Mesendoderm (in vitro differentiated cells): ENCODE data around the gene ETNK2.

ENCODE experiments used
- DNase-seq: peaks from one replicate; pipeline ENCODE4 v3.0.0; 2013
- H2AK5ac ChIP-seq: 2 replicates; pipeline ENCODE4 v1.6.1; 2013; ENCODE audit warnings: low read length, inconsistent platforms
- H2BK120ac ChIP-seq: 2 replicates; pipeline ENCODE4 v1.6.1; 2013; ENCODE audit warnings: low read depth, mild to moderate bottlenecking, low read length, moderate library complexity, mixed read lengths
- H2BK15ac ChIP-seq: replicated peaks from 2 replicates; pipeline ENCODE4 v1.6.1; 2013; ENCODE audit warnings: low read depth, mild to moderate bottlenecking, moderate library complexity
- H2BK5ac ChIP-seq: 2 replicates; pipeline ENCODE4 v1.6.1; 2013; ENCODE audit warnings: low read length, inconsistent platforms
- H3K18ac ChIP-seq: 2 replicates; pipeline ENCODE4 v1.6.1; 2013; ENCODE audit warnings: mild to moderate bottlenecking, low read length, mixed read lengths
- H3K23ac ChIP-seq: one replicate; pipeline ENCODE4 v1.6.1; 2013; ENCODE audit warnings: low read length
- H3K27ac ChIP-seq: 2 replicates; pipeline ENCODE4 v1.5.1; 2013; ENCODE audit warnings: low read depth, mild to moderate bottlenecking, inconsistent platforms, low read length, moderate library complexity
- H3K27me3 ChIP-seq: 2 replicates; pipeline ENCODE4 v1.6.1; 2013; ENCODE audit warnings: low read length, control low read depth, mild to moderate bottlenecking, inconsistent platforms; ENCODE audit not compliant: insufficient read depth, poor library complexity
- H3K36me3 ChIP-seq: 2 replicates; pipeline ENCODE4 v1.6.1; 2013; ENCODE audit warnings: low read length, inconsistent platforms; ENCODE audit not compliant: control insufficient read depth, insufficient read depth
- H3K4ac ChIP-seq: one replicate; pipeline ENCODE4 v1.6.1; 2013; ENCODE audit warnings: low read depth, mild to moderate bottlenecking, low read length, moderate library complexity
- H3K4me1 ChIP-seq: 2 replicates; pipeline ENCODE4 v1.6.1; 2013; ENCODE audit warnings: low read depth, low read length, inconsistent platforms; ENCODE audit not compliant: control insufficient read depth
- H3K4me2 ChIP-seq: 2 replicates; pipeline ENCODE4 v1.6.1; 2013; ENCODE audit warnings: low read length
- H3K4me3 ChIP-seq: 2 replicates; pipeline ENCODE4 v1.5.1; 2013; ENCODE audit warnings: mild to moderate bottlenecking, low read length
- H3K56ac ChIP-seq: one replicate; pipeline ENCODE4 v1.6.1; 2013; ENCODE audit warnings: low read length
- H3K79me1 ChIP-seq: 2 replicates; pipeline ENCODE4 v1.6.1; 2013; ENCODE audit warnings: low read length, inconsistent platforms
- H3K79me2 ChIP-seq: 2 replicates; pipeline ENCODE4 v1.6.1; 2013; ENCODE audit warnings: mild to moderate bottlenecking, low read length; ENCODE audit not compliant: control insufficient read depth, insufficient read depth
- H3K9ac ChIP-seq: 2 replicates; pipeline ENCODE4 v1.6.1; 2013; ENCODE audit warnings: low read length, inconsistent platforms
- H4K5ac ChIP-seq: one replicate; pipeline ENCODE4 v1.6.1; 2013; ENCODE audit warnings: low read length
- H4K8ac ChIP-seq: one replicate; pipeline ENCODE4 v1.6.1; 2013; ENCODE audit warnings: low read depth, mild to moderate bottlenecking, control low read depth, low read length, moderate library complexity
- WGBS: extraction: QIAGEN DNeasy Blood & Tissue Kit; methylation state at CpG from one replicate; pipeline ENCODE4 v1.1.7; 2013; ENCODE audit warnings: low lambda C conversion rate, missing lambda C conversion rate; ENCODE audit not compliant: insufficient coverage; ENCODE audit errors: extremely low coverage; 5-methylcytosine and 5-hydroxymethylcytosine counted together

The ETNK2 gene

GRCh38 chr1:204113896-204114295, 37.9 kb downstream of the ETNK2 start:
- Histone ChIP-seq H3K4me3 (no peak overlapping the region), H3K4me2 (no peak overlapping the region), H3K4me1 (peaks cover 3% of the 10 kb centered on the region), H3K27me3 (no peaks in the 10 kb centered on the region), H2BK120ac (no peak overlapping the region), H3K36me3 (peaks cover 2% of the 10 kb centered on the region), H3K23ac (no peak overlapping the region), H3K79me2 (peaks cover 38% of the 10 kb centered on the region), H2AK5ac (no peak overlapping the region), H2BK15ac (no peak overlapping the region), H3K27ac (no peak overlapping the region), H2BK5ac (no peak overlapping the region), H3K56ac (no peak overlapping the region), H3K9ac (no peak overlapping the region), H4K5ac (no peak overlapping the region), H3K4ac (no peak overlapping the region), H3K18ac (no peak overlapping the region), H4K8ac (no peak overlapping the region), H3K79me1 (peaks cover 16% of the 10 kb centered on the region)
- no CpG with 5 or more reads among the region's 1 CpG for WGBS
- no peak for DNase-seq

DNA sequence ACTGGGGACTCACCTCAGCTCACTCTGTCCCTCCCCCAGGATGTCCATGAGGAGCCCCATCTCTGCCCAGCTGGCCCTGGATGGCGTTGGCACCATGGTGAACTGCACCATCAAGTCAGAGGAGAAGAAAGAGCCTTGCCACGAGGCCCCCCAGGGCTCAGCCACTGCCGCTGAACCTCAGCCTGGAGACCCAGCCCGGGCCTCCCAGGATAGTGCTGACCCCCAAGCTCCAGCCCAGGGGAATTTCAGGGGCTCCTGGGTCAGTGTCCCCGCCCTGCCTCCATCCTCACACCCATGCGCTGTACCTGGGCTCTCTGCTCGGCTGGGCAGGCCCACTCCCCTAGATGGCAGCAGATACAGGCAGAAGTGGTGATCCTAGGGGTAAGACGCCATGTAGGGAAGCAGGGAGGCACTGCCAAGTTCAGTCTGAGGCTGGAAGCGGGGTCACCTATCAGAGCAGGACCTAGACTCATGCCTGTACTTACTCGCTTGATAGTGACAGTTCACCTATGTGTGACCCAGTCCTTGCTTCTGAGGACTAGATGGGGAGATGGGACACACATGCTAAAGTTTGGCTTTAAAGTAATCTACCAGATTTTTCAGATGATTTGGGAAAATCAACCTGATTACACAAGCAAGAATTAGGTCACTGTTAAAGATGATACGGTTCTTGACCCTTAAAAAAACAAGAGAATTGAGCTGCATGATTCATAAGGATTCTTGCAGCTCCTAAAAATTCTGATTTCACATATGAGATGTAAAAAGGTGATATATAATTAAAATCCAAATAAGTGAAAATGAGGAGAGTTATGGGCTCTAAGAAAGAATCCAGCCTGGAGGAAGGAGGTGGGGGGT, 38.7 kb downstream of the ETNK2 start:
- H3K56ac ChIP-seq: no peak overlapping the region
- H3K27me3 ChIP-seq: no peaks in the 10 kb centered on the region
- no peak overlapping the region for H2BK120ac ChIP-seq
- H3K9ac ChIP-seq: no peak overlapping the region
- no peak overlapping the region for H4K8ac ChIP-seq
- peaks cover 44% of the 10 kb centered on the region for H3K79me2 ChIP-seq
- H3K4me2 ChIP-seq: no peak overlapping the region
- H3K4me3 ChIP-seq: no peak overlapping the region
- WGBS: no CpG with 5 or more reads among the region's 11 CpGs
- no peak overlapping the region for H3K23ac ChIP-seq
- peaks cover 16% of the 10 kb centered on the region for H3K79me1 ChIP-seq
- no peak overlapping the region for H2BK5ac ChIP-seq
- peaks cover 2% of the 10 kb centered on the region for H3K36me3 ChIP-seq
- no peak overlapping the region for H3K18ac ChIP-seq
- no peak overlapping the region for H2AK5ac ChIP-seq
- no peak overlapping the region for H3K27ac ChIP-seq
- no peak overlapping the region for H3K4ac ChIP-seq
- peaks cover 6% of the 10 kb centered on the region for H3K4me1 ChIP-seq
- no peak overlapping the region for H4K5ac ChIP-seq
- no peak overlapping the region for H2BK15ac ChIP-seq
- no peak for DNase-seq

- Histone ChIP-seq H3K27ac (no peak overlapping the region), H3K4me1 (peaks cover 6% of the 10 kb centered on the region), H3K79me1 (peaks cover 11% of the 10 kb centered on the region), H3K9ac (no peak overlapping the region), H4K8ac (no peak overlapping the region), H3K27me3 (no peaks in the 10 kb centered on the region), H3K79me2 (peaks cover 61% of the 10 kb centered on the region), H3K36me3 (peaks cover 2% of the 10 kb centered on the region), H4K5ac (no peak overlapping the region), H3K4ac (no peak overlapping the region), H3K23ac (no peak overlapping the region), H3K4me2 (no peak overlapping the region), H3K56ac (no peak overlapping the region), H2BK5ac (no peak overlapping the region), H3K18ac (no peak overlapping the region), H2BK120ac (no peak overlapping the region), H2AK5ac (no peak overlapping the region), H2BK15ac (no peak overlapping the region), H3K4me3 (no peak overlapping the region)
- peak; percentile 74 for DNase-seq
- no CpG with 5 or more reads among the region's 5 CpGs for WGBS
These were observed 40.8 kb downstream of the ETNK2 start for GRCh38 chr1:204110894-204111633.

- WGBS: no CpG with 5 or more reads among the region's 21 CpGs
- Histone ChIP-seq H2BK5ac (no peak overlapping the region), H2AK5ac (no peak overlapping the region), H3K27me3 (no peaks in the 10 kb centered on the region), H4K5ac (no peak overlapping the region), H3K36me3 (no peaks in the 10 kb centered on the region), H3K79me2 (peaks cover 69% of the 10 kb centered on the region), H3K18ac (peak overlapping the region; percentile 46), H3K27ac (no peak overlapping the region), H4K8ac (no peak overlapping the region), H3K4me1 (peaks cover 18% of the 10 kb centered on the region), H3K4me2 (no peak overlapping the region), H3K4ac (peak overlapping the region; percentile 20), H3K4me3 (no peak overlapping the region), H3K79me1 (peaks cover 19% of the 10 kb centered on the region), H3K23ac (peak overlapping the region; percentile 11), H2BK15ac (no peak overlapping the region), H2BK120ac (no peak overlapping the region), H3K9ac (peak overlapping the region; percentile 25), H3K56ac (peak overlapping the region; percentile 47)
- DNase-seq: peak; percentile 42
These were observed 43.3 kb downstream of the ETNK2 start for GRCh38 chr1:204108312-204109141.

GRCh38 chr1:204107892-204108291, 44.0 kb downstream of the ETNK2 start:
- H2BK120ac ChIP-seq: no peak overlapping the region
- H3K79me1 ChIP-seq: peaks cover 21% of the 10 kb centered on the region
- H4K5ac ChIP-seq: no peak overlapping the region
- H3K4me3 ChIP-seq: no peak overlapping the region
- no peaks in the 10 kb centered on the region for H3K27me3 ChIP-seq
- no peak overlapping the region for H2BK15ac ChIP-seq
- no peak overlapping the region for H3K18ac ChIP-seq
- H3K4ac ChIP-seq: no peak overlapping the region
- whole genome bisulfite sequencing: no CpG with 5 or more reads among the region's 2 CpGs
- H3K36me3 ChIP-seq: no peaks in the 10 kb centered on the region
- H3K9ac ChIP-seq: no peak overlapping the region
- no peak overlapping the region for H3K23ac ChIP-seq
- H3K4me2 ChIP-seq: no peak overlapping the region
- H4K8ac ChIP-seq: no peak overlapping the region
- H3K27ac ChIP-seq: no peak overlapping the region
- H3K4me1 ChIP-seq: peaks cover 21% of the 10 kb centered on the region
- no peak for DNase-seq
- H3K56ac ChIP-seq: no peak overlapping the region
- no peak overlapping the region for H2AK5ac ChIP-seq
- peaks cover 73% of the 10 kb centered on the region for H3K79me2 ChIP-seq
- H2BK5ac ChIP-seq: no peak overlapping the region
